T-helper 2 cell treated with Interferon-gamma antibody and Interleukin-4, amounts not matched to agents 5 μg/mL and 100 μg/mL, for 36 hours (primary cell): ENCODE data around the gene RAB11A.

ENCODE experiments used
- DNase-seq: peaks from one replicate; pipeline ENCODE4 v3.0.0; 2021; ENCODE audit warnings: low spot score
- H3K27ac Mint-ChIP-seq: one replicate; pipeline ENCODE4 v1.8.0; 2021; ENCODE audit warnings: mild to moderate bottlenecking, mixed read lengths
- H3K27me3 Mint-ChIP-seq: one replicate; pipeline ENCODE4 v1.8.0; 2021; ENCODE audit warnings: low read depth, mixed read lengths
- H3K36me3 Mint-ChIP-seq: one replicate; pipeline ENCODE4 v1.8.0; 2021; ENCODE audit warnings: low read depth, mixed read lengths
- H3K4me1 Mint-ChIP-seq: one replicate; pipeline ENCODE4 v1.8.0; 2021; ENCODE audit warnings: low read depth, mixed read lengths
- H3K4me3 Mint-ChIP-seq: one replicate; pipeline ENCODE4 v1.8.0; 2022; ENCODE audit warnings: mild to moderate bottlenecking, moderate library complexity, mixed read lengths
- H3K9me3 Mint-ChIP-seq: one replicate; pipeline ENCODE4 v1.8.0; 2021; ENCODE audit warnings: mixed read lengths

RAB11A gene

GRCh38 chr15:65909831-65910230, 40.5 kb downstream of the RAB11A start:
- Mint-ChIP-seq H3K36me3 (peaks cover 8% of the 10 kb centered on the region), H3K27me3 (no peaks in the 10 kb centered on the region), H3K4me1 (no peaks in the 10 kb centered on the region), H3K4me3 (no peak overlapping the region), H3K27ac (no peak overlapping the region), H3K9me3 (no peaks in the 10 kb centered on the region)
- no peak for DNase-seq

GRCh38 chr15:65910341-65910740, 41.0 kb downstream of the RAB11A start:
- Mint-ChIP-seq H3K36me3 (peaks cover 5% of the 10 kb centered on the region), H3K27me3 (no peaks in the 10 kb centered on the region), H3K9me3 (no peaks in the 10 kb centered on the region), H3K4me1 (no peaks in the 10 kb centered on the region), H3K27ac (no peak overlapping the region), H3K4me3 (no peak overlapping the region)
- no peak for DNase-seq

- Mint-ChIP-seq H3K4me1 (peaks cover 10% of the 10 kb centered on the region), H3K27me3 (no peaks in the 10 kb centered on the region), H3K4me3 (no peak overlapping the region), H3K9me3 (no peaks in the 10 kb centered on the region), H3K27ac (no peak overlapping the region), H3K36me3 (peaks cover 3% of the 10 kb centered on the region)
- no peak for DNase-seq
Measured at GRCh38 chr15:65912235-65912634, 42.9 kb downstream of the RAB11A start.

- H3K4me1 Mint-ChIP-seq, result peaks cover 21% of the 10 kb centered on the region
- DNase-seq, result no peak
- H3K4me3 Mint-ChIP-seq, result no peak overlapping the region
- H3K9me3 Mint-ChIP-seq, result no peaks in the 10 kb centered on the region
- H3K36me3 Mint-ChIP-seq, result no peaks in the 10 kb centered on the region
- H3K27ac Mint-ChIP-seq, result no peak overlapping the region
- no peaks in the 10 kb centered on the region for H3K27me3 Mint-ChIP-seq
Measured at GRCh38 chr15:65913631-65914199, 44.4 kb downstream of the RAB11A start.

- H3K36me3 Mint-ChIP-seq, result no peaks in the 10 kb centered on the region
- H3K27me3 Mint-ChIP-seq, result no peaks in the 10 kb centered on the region
- H3K27ac Mint-ChIP-seq, result no peak overlapping the region
- H3K4me1 Mint-ChIP-seq, result peaks cover 21% of the 10 kb centered on the region
- no peak for DNase-seq
- H3K4me3 Mint-ChIP-seq, result no peak overlapping the region
- H3K9me3 Mint-ChIP-seq, result no peaks in the 10 kb centered on the region
Measured at GRCh38 chr15:65914386-65914785, 45.1 kb downstream of the RAB11A start.

GRCh38 chr15:65914981-65915925, 46.0 kb downstream of the RAB11A start:
- Mint-ChIP-seq H3K4me3 (no peak overlapping the region), H3K36me3 (no peaks in the 10 kb centered on the region), H3K27me3 (no peaks in the 10 kb centered on the region), H3K9me3 (no peaks in the 10 kb centered on the region), H3K27ac (no peak overlapping the region), H3K4me1 (peaks cover 21% of the 10 kb centered on the region)
- no peak for DNase-seq

GRCh38 chr15:65916041-65916663, 46.9 kb downstream of the RAB11A start:
- no peaks in the 10 kb centered on the region for H3K27me3 Mint-ChIP-seq
- H3K4me3 Mint-ChIP-seq, result no peak overlapping the region
- no peak for DNase-seq
- no peaks in the 10 kb centered on the region for H3K9me3 Mint-ChIP-seq
- H3K4me1 Mint-ChIP-seq, result peaks cover 21% of the 10 kb centered on the region
- H3K27ac Mint-ChIP-seq, result no peak overlapping the region
- no peaks in the 10 kb centered on the region for H3K36me3 Mint-ChIP-seq

- DNase-seq, result peak; percentile 68
- H3K4me3 Mint-ChIP-seq, result no peak overlapping the region
- peaks cover 21% of the 10 kb centered on the region for H3K4me1 Mint-ChIP-seq
- H3K9me3 Mint-ChIP-seq, result no peaks in the 10 kb centered on the region
- no peak overlapping the region for H3K27ac Mint-ChIP-seq
- H3K36me3 Mint-ChIP-seq, result no peaks in the 10 kb centered on the region
- H3K27me3 Mint-ChIP-seq, result no peaks in the 10 kb centered on the region
Measured at GRCh38 chr15:65916664-65917406, 47.5 kb downstream of the RAB11A start.

- no peak overlapping the region for H3K27ac Mint-ChIP-seq
- DNase-seq, result no peak
Measured at GRCh38 chr15:65917407-65917756, 48.1 kb downstream of the RAB11A start.

GRCh38 chr15:65917936-65918335, 48.6 kb downstream of the RAB11A start:
- Mint-ChIP-seq H3K27ac (no peak overlapping the region), H3K27me3 (no peaks in the 10 kb centered on the region), H3K9me3 (no peaks in the 10 kb centered on the region), H3K4me3 (no peak overlapping the region), H3K4me1 (peaks cover 21% of the 10 kb centered on the region), H3K36me3 (no peaks in the 10 kb centered on the region)
- no peak for DNase-seq

More at GRCh38 chr15:65917407-65917756, 48.1 kb downstream of the RAB11A start:
- H3K4me1 Mint-ChIP-seq, result peaks cover 21% of the 10 kb centered on the region
- no peaks in the 10 kb centered on the region for H3K27me3 Mint-ChIP-seq
- H3K4me3 Mint-ChIP-seq, result no peak overlapping the region
- H3K36me3 Mint-ChIP-seq, result no peaks in the 10 kb centered on the region
- no peaks in the 10 kb centered on the region for H3K9me3 Mint-ChIP-seq

GRCh38 chr15:65918357-65918920, 49.1 kb downstream of the RAB11A start:
- Mint-ChIP-seq H3K27me3 (no peaks in the 10 kb centered on the region), H3K4me3 (no peak overlapping the region), H3K27ac (no peak overlapping the region), H3K36me3 (no peaks in the 10 kb centered on the region), H3K4me1 (peaks cover 21% of the 10 kb centered on the region), H3K9me3 (no peaks in the 10 kb centered on the region)
- DNase-seq, result no peak

- Mint-ChIP-seq H3K27me3 (no peaks in the 10 kb centered on the region), H3K4me3 (no peak overlapping the region), H3K27ac (no peak overlapping the region), H3K36me3 (no peaks in the 10 kb centered on the region), H3K4me1 (peaks cover 21% of the 10 kb centered on the region), H3K9me3 (no peaks in the 10 kb centered on the region)
- DNase-seq, result no peak
Measured at GRCh38 chr15:65918945-65919344, 49.7 kb downstream of the RAB11A start.

- Mint-ChIP-seq H3K9me3 (no peaks in the 10 kb centered on the region), H3K27me3 (no peaks in the 10 kb centered on the region), H3K36me3 (no peaks in the 10 kb centered on the region), H3K4me3 (no peak overlapping the region), H3K4me1 (peaks cover 21% of the 10 kb centered on the region), H3K27ac (no peak overlapping the region)
- DNase-seq, result no peak
Measured at GRCh38 chr15:65919353-65919752, 50.1 kb downstream of the RAB11A start.
